Activated naive CD8-positive, alpha-beta T cell treated with anti-CD3 and anti-CD28 coated beads for 36 hours (primary cell): ENCODE data around the gene ST8SIA5. TPM values are rescaled to one million over a fixed set of nuclear protein-coding genes. Genes with fewer than 3 reads are reported as not detected.

Experiments used
- DNase-seq: peaks from one replicate; pipeline ENCODE4 v3.0.0; 2021
- H3K27ac Mint-ChIP-seq: one replicate; pipeline ENCODE4 v1.8.0; 2022; ENCODE audit warnings: mild to moderate bottlenecking, moderate library complexity, mixed read lengths
- H3K27me3 Mint-ChIP-seq: one replicate; pipeline ENCODE4 v1.8.0; 2022; ENCODE audit warnings: mild to moderate bottlenecking, mixed read lengths
- H3K36me3 Mint-ChIP-seq: one replicate; pipeline ENCODE4 v1.8.0; 2021; ENCODE audit warnings: mild to moderate bottlenecking, mixed read lengths
- H3K4me1 Mint-ChIP-seq: one replicate; pipeline ENCODE4 v1.8.0; 2021; ENCODE audit warnings: mixed read lengths
- H3K4me3 Mint-ChIP-seq: one replicate; pipeline ENCODE4 v1.8.0; 2022; ENCODE audit warnings: mild to moderate bottlenecking, moderate library complexity, mixed read lengths
- H3K9me3 Mint-ChIP-seq: one replicate; pipeline ENCODE4 v1.8.0; 2022; ENCODE audit warnings: mixed read lengths
- total RNA-seq, 2 experiments: library from RNA; stranded (reverse); gene quantifications; one replicate each; pipeline ENCODE4 v1.2.3, GENCODE V29; 2021

ST8SIA5 gene
- total RNA-seq, 2 experiments from 2014 or later = not detected

GRCh38 chr18:46678785-46679399 lies 78.0 kb downstream of the ST8SIA5 start:
- Mint-ChIP-seq H3K36me3 (no peaks in the 10 kb centered on the region), H3K4me1 (no peaks in the 10 kb centered on the region), H3K9me3 (no peaks in the 10 kb centered on the region), H3K27me3 (no peaks in the 10 kb centered on the region), H3K4me3 (no peak overlapping the region), H3K27ac (no peak overlapping the region)
- no peak for DNase-seq

GRCh38 chr18:46678041-46678440 lies 78.8 kb downstream of the ST8SIA5 start:
- Mint-ChIP-seq H3K4me1 (peaks cover under 1% of the 10 kb centered on the region), H3K27ac (no peak overlapping the region), H3K9me3 (no peaks in the 10 kb centered on the region), H3K27me3 (no peaks in the 10 kb centered on the region), H3K4me3 (no peak overlapping the region), H3K36me3 (no peaks in the 10 kb centered on the region)
- DNase-seq = no peak

GRCh38 chr18:46677611-46678010 lies 79.2 kb downstream of the ST8SIA5 start:
- no peak overlapping the region for H3K27ac Mint-ChIP-seq
- no peak for DNase-seq
- no peaks in the 10 kb centered on the region for H3K36me3 Mint-ChIP-seq
- no peaks in the 10 kb centered on the region for H3K27me3 Mint-ChIP-seq
- H3K9me3 Mint-ChIP-seq = no peaks in the 10 kb centered on the region
- H3K4me3 Mint-ChIP-seq = no peak overlapping the region
- H3K4me1 Mint-ChIP-seq = peaks cover 5% of the 10 kb centered on the region

- Mint-ChIP-seq H3K4me1 (peaks cover 13% of the 10 kb centered on the region), H3K36me3 (no peaks in the 10 kb centered on the region), H3K9me3 (no peaks in the 10 kb centered on the region), H3K27me3 (no peaks in the 10 kb centered on the region), H3K4me3 (no peak overlapping the region), H3K27ac (no peak overlapping the region)
- no peak for DNase-seq
Observed at GRCh38 chr18:46676182-46676835, 80.5 kb downstream of the ST8SIA5 start.

GRCh38 chr18:46675112-46675511 lies 81.7 kb downstream of the ST8SIA5 start:
- Mint-ChIP-seq H3K9me3 (no peaks in the 10 kb centered on the region), H3K27ac (no peak overlapping the region), H3K4me1 (peaks cover 13% of the 10 kb centered on the region), H3K4me3 (no peak overlapping the region), H3K36me3 (no peaks in the 10 kb centered on the region), H3K27me3 (no peaks in the 10 kb centered on the region)
- DNase-seq = no peak

- Mint-ChIP-seq H3K36me3 (no peaks in the 10 kb centered on the region), H3K27ac (no peak overlapping the region), H3K4me1 (peaks cover 13% of the 10 kb centered on the region), H3K27me3 (no peaks in the 10 kb centered on the region), H3K9me3 (no peaks in the 10 kb centered on the region), H3K4me3 (no peak overlapping the region)
- DNase-seq = no peak
Observed at GRCh38 chr18:46672062-46672970, 84.5 kb downstream of the ST8SIA5 start.

GRCh38 chr18:46668694-46669093 lies 88.2 kb downstream of the ST8SIA5 start:
- H3K36me3 Mint-ChIP-seq = no peaks in the 10 kb centered on the region
- H3K4me3 Mint-ChIP-seq = no peak overlapping the region
- H3K9me3 Mint-ChIP-seq = no peaks in the 10 kb centered on the region
- no peaks in the 10 kb centered on the region for H3K27me3 Mint-ChIP-seq
- no peak overlapping the region for H3K27ac Mint-ChIP-seq
- DNase-seq = no peak
- H3K4me1 Mint-ChIP-seq = peaks cover 13% of the 10 kb centered on the region

- peaks cover 13% of the 10 kb centered on the region for H3K4me1 Mint-ChIP-seq
- H3K27me3 Mint-ChIP-seq = no peaks in the 10 kb centered on the region
- H3K4me3 Mint-ChIP-seq = no peak overlapping the region
- H3K36me3 Mint-ChIP-seq = no peaks in the 10 kb centered on the region
- no peak overlapping the region for H3K27ac Mint-ChIP-seq
- no peak for DNase-seq
- no peaks in the 10 kb centered on the region for H3K9me3 Mint-ChIP-seq
Observed at GRCh38 chr18:46668135-46668534, 88.7 kb downstream of the ST8SIA5 start.

GRCh38 chr18:46663539-46663938 lies 93.3 kb downstream of the ST8SIA5 start:
- Mint-ChIP-seq H3K9me3 (no peaks in the 10 kb centered on the region), H3K36me3 (no peaks in the 10 kb centered on the region), H3K4me3 (no peak overlapping the region), H3K4me1 (no peaks in the 10 kb centered on the region), H3K27me3 (no peaks in the 10 kb centered on the region), H3K27ac (no peak overlapping the region)
- DNase-seq = no peak

GRCh38 chr18:46660957-46661749 lies 95.7 kb downstream of the ST8SIA5 start:
- DNase-seq = no peak
- no peaks in the 10 kb centered on the region for H3K4me1 Mint-ChIP-seq

GRCh38 chr18:46659484-46659883 lies 97.4 kb downstream of the ST8SIA5 start:
- H3K36me3 Mint-ChIP-seq = no peaks in the 10 kb centered on the region
- H3K9me3 Mint-ChIP-seq = no peaks in the 10 kb centered on the region
- H3K27me3 Mint-ChIP-seq = no peaks in the 10 kb centered on the region
- no peaks in the 10 kb centered on the region for H3K4me1 Mint-ChIP-seq
- H3K27ac Mint-ChIP-seq = no peak overlapping the region
- H3K4me3 Mint-ChIP-seq = no peak overlapping the region
- DNase-seq = no peak

More at GRCh38 chr18:46660957-46661749, 95.7 kb downstream of the ST8SIA5 start:
- Mint-ChIP-seq H3K36me3 (no peaks in the 10 kb centered on the region), H3K9me3 (no peaks in the 10 kb centered on the region), H3K4me3 (no peak overlapping the region), H3K27ac (no peak overlapping the region), H3K27me3 (no peaks in the 10 kb centered on the region)

- H3K4me3 Mint-ChIP-seq = no peak within 1 kb of the TSS
- H3K27ac Mint-ChIP-seq = no peak within 1 kb of the TSS
- H3K9me3 Mint-ChIP-seq = no peaks in the 10 kb centered on the region
- no peaks in the 10 kb centered on the region for H3K27me3 Mint-ChIP-seq
- no peaks in the 10 kb centered on the region for H3K4me1 Mint-ChIP-seq
- no peak for DNase-seq
- no peaks in the 10 kb centered on the region for H3K36me3 Mint-ChIP-seq
Observed at GRCh38 chr18:46657115-46657955, 99.5 kb downstream of the ST8SIA5 start, which contains the start of gene LOXHD1. Gene LOXHD1 (minus strand): TSS chr18:46657220. CDS start chr18:46657033, 187 bp downstream.

GRCh38 chr18:46656326-46657114 lies 100.3 kb downstream of the ST8SIA5 start:
- Mint-ChIP-seq H3K27me3 (no peaks in the 10 kb centered on the region), H3K4me3 (no peak overlapping the region), H3K4me1 (no peaks in the 10 kb centered on the region), H3K9me3 (no peaks in the 10 kb centered on the region), H3K27ac (no peak overlapping the region), H3K36me3 (no peaks in the 10 kb centered on the region)
- DNase-seq = no peak
